Erythroblast (primary cell): ENCODE measurements around the gene GLB1L.

Experiments
- GATA1 ChIP-seq: IDR thresholded peaks from 2 replicates; pipeline ENCODE4 v1.6.1; 2011; ENCODE audit warnings: low read depth, mild to moderate bottlenecking, control low read depth, low read length, moderate library complexity
- POLR2A ChIP-seq: IDR thresholded peaks from 2 replicates; pipeline ENCODE4 v1.6.1; 2011; ENCODE audit warnings: mild to moderate bottlenecking, low read length

- TF ChIP-seq POLR2A (peak; percentile 97), GATA1 (no peak)
Observed at GRCh38 chr2:219206328-219207133, 38.7 kb downstream of the GLB1L start, which contains the start of gene ZFAND2B.
